NCI-H2029 (cell line): ENCODE data around the gene MYH6.

ENCODE experiments used
- DNase-seq: peaks from one replicate; lab custom pipeline; 2025; lab: John Stamatoyannopoulos, UW

The MYH6 gene

GRCh38 chr14:23355871-23356435 lies 52.1 kb downstream of the MYH6 start:
- DNase-seq = no peak

GRCh38 chr14:23354990-23355389 lies 53.1 kb downstream of the MYH6 start:
- no peak for DNase-seq

GRCh38 chr14:23353433-23353780 lies 54.7 kb downstream of the MYH6 start:
- DNase-seq = no peak

GRCh38 chr14:23352506-23353432 lies 55.3 kb downstream of the MYH6 start, which contains the start of gene SLC22A17:
TSS of gene SLC22A17 (minus strand) at chr14:23352887.
- peak; percentile 88 for DNase-seq

GRCh38 chr14:23351681-23352505 lies 56.2 kb downstream of the MYH6 start:
- DNase-seq = no peak

GRCh38 chr14:23349156-23349845 lies 58.8 kb downstream of the MYH6 start:
- DNase-seq = no peak

GRCh38 chr14:23348297-23348655 lies 59.8 kb downstream of the MYH6 start:
- DNase-seq = no peak

- no peak for DNase-seq
These were observed 60.4 kb downstream of the MYH6 start for GRCh38 chr14:23347406-23348296.

GRCh38 chr14:23346693-23347405 lies 61.2 kb downstream of the MYH6 start:
- DNase-seq = no peak

- DNase-seq = no peak
These were observed 61.9 kb downstream of the MYH6 start for GRCh38 chr14:23345987-23346692.

GRCh38 chr14:23344481-23344880 lies 63.6 kb downstream of the MYH6 start:
- no peak for DNase-seq

GRCh38 chr14:23339506-23340268 lies 68.4 kb downstream of the MYH6 start:
- DNase-seq = no peak

GRCh38 chr14:23335623-23336022 lies 72.5 kb downstream of the MYH6 start:
- no peak for DNase-seq
